ENCODE data around the gene TNFAIP3. TPM values are rescaled to one million over a fixed set of nuclear protein-coding genes. Genes with fewer than 3 reads are reported as not detected.

Gene TNFAIP3
- total and polyA plus RNA-seq, 2 donors (not counting 1 experiment from before 2014, with no cell fraction given) = 86.2 to 92.0 TPM

GRCh38 chr6:137913434-137913833 is 46.4 kb downstream of the TNFAIP3 start:
- intact Hi-C loops (cut with micrococcal nuclease) = no loop called here
- Histone ChIP-seq H3K4me3 (ENCODE audit: control extremely low read depth in 1 of 5, extremely low read depth in 1 of 5, insufficient read depth in 1 of 5, low read depth in 2 of 5, low read length in 4 of 5) (no peak overlapping the region), H2AFZ (ENCODE audit: insufficient read depth, low read depth, low read length, poor library complexity, severe bottlenecking) (no peak overlapping the region), H3K36me3 (replicated peaks in 1 of 2; ENCODE audit: control extremely low read depth in 1 of 2, control insufficient read depth in 1 of 2, extremely low read depth in 1 of 2, insufficient read depth in 2 of 2, low read length in 1 of 2) (no peaks in the 10 kb centered on the region), H3K27me3 (replicated peaks in 1 of 4; ENCODE audit: control extremely low read depth in 1 of 4, control insufficient read depth in 3 of 4, insufficient read depth in 4 of 4, low read length in 3 of 4) (no peaks in the 10 kb centered on the region), H3K79me2 (ENCODE audit: control insufficient read depth, insufficient read depth, low read length) (no peaks in the 10 kb centered on the region), H3K4me2 (replicated peaks; ENCODE audit: low read depth, low read length, poor library complexity, severe bottlenecking) (no peak overlapping the region), H3K27ac (ENCODE audit: low read length in 2 of 2) (no peak overlapping the region), H3K4me1 (ENCODE audit: control insufficient read depth in 2 of 2, insufficient read depth in 2 of 2, low read length in 2 of 2) (peaks cover 28 to 34% of the 10 kb centered on the region in 2 donors), H3K9ac (ENCODE audit: low read length) (no peak overlapping the region), H4K20me1 (ENCODE audit: control insufficient read depth, insufficient read depth, low read length, poor library complexity, severe bottlenecking) (no peaks in the 10 kb centered on the region), H3K9me3 (ENCODE audit: control extremely low read depth in 1 of 3, control insufficient read depth in 2 of 3, insufficient read depth in 1 of 3, low read length in 2 of 3) (peaks cover 0 to 4% (median 0%) of the 10 kb centered on the region in 3 donors)
- Mint-ChIP-seq H3K27ac (no peak overlapping the region), H3K9me3 (ENCODE audit: insufficient read depth) (peaks cover 3% of the 10 kb centered on the region), H3K4me1 (peaks cover 43% of the 10 kb centered on the region), H3K4me3 (no peak overlapping the region), H3K27me3 (no peaks in the 10 kb centered on the region)
- ChIA-PET POLR2A (no interaction called here), CTCF (interaction anchor here (1.0 kb wide), 1 partner anchor 32 kb away, joined by 3 read pairs; no protein-coding TSS in a partner anchor)
- no CpG with 5 or more reads among the region's 3 CpGs for WGBS (ENCODE audit: insufficient coverage)
- DNase-seq = no peak
- TF ChIP-seq CTCF (IDR thresholded peaks at IDR 0.05) = no peak
- no peak for TF ChIP-seq EZH2 (IDR thresholded peaks at IDR 0.05; ENCODE audit: borderline replicate concordance, insufficient read depth, low read depth, low read length, poor library complexity, severe bottlenecking)
- no peak for ATAC-seq (ENCODE audit: low read depth)

GRCh38 chr6:137913996-137914529 is 47.0 kb downstream of the TNFAIP3 start:
- ChIA-PET CTCF (interaction anchor here (1.0 kb wide), 1 partner anchor 31 kb away, joined by 3 read pairs; no protein-coding TSS in a partner anchor), POLR2A (no interaction called here)
- Histone ChIP-seq H3K9me3 (ENCODE audit: control extremely low read depth in 1 of 3, control insufficient read depth in 2 of 3, insufficient read depth in 1 of 3, low read length in 2 of 3) (peaks cover 0 to 4% (median 0%) of the 10 kb centered on the region in 3 donors), H3K4me3 (ENCODE audit: control extremely low read depth in 1 of 5, extremely low read depth in 1 of 5, insufficient read depth in 1 of 5, low read depth in 2 of 5, low read length in 4 of 5) (no peak overlapping the region), H2AFZ (ENCODE audit: insufficient read depth, low read depth, low read length, poor library complexity, severe bottlenecking) (no peak overlapping the region), H3K27ac (ENCODE audit: low read length in 2 of 2) (no peak overlapping the region), H3K79me2 (ENCODE audit: control insufficient read depth, insufficient read depth, low read length) (no peaks in the 10 kb centered on the region), H4K20me1 (ENCODE audit: control insufficient read depth, insufficient read depth, low read length, poor library complexity, severe bottlenecking) (no peaks in the 10 kb centered on the region), H3K27me3 (replicated peaks in 1 of 4; ENCODE audit: control extremely low read depth in 1 of 4, control insufficient read depth in 3 of 4, insufficient read depth in 4 of 4, low read length in 3 of 4) (no peaks in the 10 kb centered on the region), H3K9ac (ENCODE audit: low read length) (no peak overlapping the region), H3K4me2 (replicated peaks; ENCODE audit: low read depth, low read length, poor library complexity, severe bottlenecking) (no peak overlapping the region), H3K36me3 (replicated peaks in 1 of 2; ENCODE audit: control extremely low read depth in 1 of 2, control insufficient read depth in 1 of 2, extremely low read depth in 1 of 2, insufficient read depth in 2 of 2, low read length in 1 of 2) (no peaks in the 10 kb centered on the region), H3K4me1 (ENCODE audit: control insufficient read depth in 2 of 2, insufficient read depth in 2 of 2, low read length in 2 of 2) (peaks cover 22 to 27% of the 10 kb centered on the region in 2 donors)
- peaks cover 37% of the 10 kb centered on the region for H3K4me1 Mint-ChIP-seq
- intact Hi-C loops (cut with micrococcal nuclease) = no loop called here
- ATAC-seq (ENCODE audit: low read depth) (no peak), DNase-seq (no peak)
- peaks cover 3% of the 10 kb centered on the region for H3K9me3 Mint-ChIP-seq (ENCODE audit: insufficient read depth)
- H3K27ac Mint-ChIP-seq = no peak overlapping the region
- no peak overlapping the region for H3K4me3 Mint-ChIP-seq
- no peak for TF ChIP-seq CTCF (IDR thresholded peaks at IDR 0.05)
- TF ChIP-seq EZH2 (IDR thresholded peaks at IDR 0.05; ENCODE audit: borderline replicate concordance, insufficient read depth, low read depth, low read length, poor library complexity, severe bottlenecking) = no peak
- no peaks in the 10 kb centered on the region for H3K27me3 Mint-ChIP-seq
